Measurements from ENCODE around the gene EFNA2. TPM values are rescaled to one million over a fixed set of nuclear protein-coding genes. Genes with fewer than 3 reads are reported as not detected.
A peak's percentile ranks its signal among the peaks of the same experiment; 100 is the strongest.

EFNA2 gene
- total RNA-seq, 2 experiments from 2014 or later, result not detected

DNA sequence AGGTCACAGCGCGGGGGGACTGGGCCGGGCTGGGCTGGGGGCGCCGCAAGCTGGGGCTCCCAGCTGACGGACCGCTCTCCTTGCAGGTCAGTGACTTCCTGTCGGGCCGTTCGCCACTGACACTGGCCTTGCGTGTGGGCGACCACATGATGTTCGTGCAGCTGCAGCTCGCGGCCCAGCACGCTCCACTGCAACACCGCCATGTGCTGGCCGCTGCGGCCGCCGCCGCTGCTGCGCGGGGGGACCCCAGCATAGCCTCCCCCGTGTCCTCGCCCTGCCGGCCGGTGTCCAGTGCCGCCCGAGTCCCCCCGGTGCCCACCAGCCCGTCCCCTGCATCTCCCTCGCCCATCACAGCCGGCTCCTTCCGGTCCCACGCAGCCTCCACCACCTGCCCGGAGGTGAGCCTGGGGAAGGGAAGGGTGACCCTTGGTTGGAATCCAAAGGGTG is 31.6 kb upstream of the EFNA2 start:
- DNase-seq, result no peak
- Mint-ChIP-seq H3K27me3 (no peaks in the 10 kb centered on the region), H3K4me1 (peaks cover 25% of the 10 kb centered on the region), H3K4me3 (no peak overlapping the region), H3K27ac (no peak overlapping the region), H3K36me3 (peaks cover 23% of the 10 kb centered on the region), H3K9me3 (no peaks in the 10 kb centered on the region)

DNA sequence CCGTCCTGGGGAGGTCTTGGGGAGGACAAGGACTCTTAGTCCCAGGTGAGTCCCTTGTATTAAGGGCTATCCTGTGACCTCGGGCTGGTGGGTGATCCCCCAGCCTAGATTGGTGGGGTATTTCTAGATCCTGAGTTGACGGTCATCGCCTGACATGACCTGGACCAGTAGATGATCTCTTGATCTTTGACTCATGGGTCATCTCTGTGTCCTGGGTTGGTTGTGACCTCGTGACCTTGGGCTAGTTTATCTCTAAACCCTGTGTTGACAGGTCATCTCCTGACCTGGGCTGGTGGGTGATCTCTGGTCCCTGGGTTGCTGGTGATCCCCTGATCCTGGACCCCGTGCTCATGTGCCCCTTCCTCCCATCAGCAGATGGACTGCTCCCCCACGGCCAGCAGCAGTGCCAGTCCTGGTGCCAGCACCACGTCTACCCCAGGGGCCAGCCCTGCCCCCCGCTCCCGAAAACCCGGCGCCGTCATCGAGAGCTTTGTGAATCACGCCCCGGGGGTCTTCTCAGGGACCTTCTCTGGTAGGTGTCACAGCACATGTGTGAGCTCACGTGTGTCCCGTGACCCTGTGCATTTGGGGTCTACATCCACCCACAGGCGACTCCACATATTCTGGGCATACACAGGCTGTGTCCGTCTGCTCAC is 31.0 kb upstream of the EFNA2 start:
- no peaks in the 10 kb centered on the region for H3K9me3 Mint-ChIP-seq
- no peaks in the 10 kb centered on the region for H3K27me3 Mint-ChIP-seq
- peak overlapping the region; percentile 29 for H3K27ac Mint-ChIP-seq
- no peak for DNase-seq
- H3K4me3 Mint-ChIP-seq, result peak overlapping the region; percentile 4
- H3K4me1 Mint-ChIP-seq, result peaks cover 31% of the 10 kb centered on the region
- peaks cover 24% of the 10 kb centered on the region for H3K36me3 Mint-ChIP-seq

DNA sequence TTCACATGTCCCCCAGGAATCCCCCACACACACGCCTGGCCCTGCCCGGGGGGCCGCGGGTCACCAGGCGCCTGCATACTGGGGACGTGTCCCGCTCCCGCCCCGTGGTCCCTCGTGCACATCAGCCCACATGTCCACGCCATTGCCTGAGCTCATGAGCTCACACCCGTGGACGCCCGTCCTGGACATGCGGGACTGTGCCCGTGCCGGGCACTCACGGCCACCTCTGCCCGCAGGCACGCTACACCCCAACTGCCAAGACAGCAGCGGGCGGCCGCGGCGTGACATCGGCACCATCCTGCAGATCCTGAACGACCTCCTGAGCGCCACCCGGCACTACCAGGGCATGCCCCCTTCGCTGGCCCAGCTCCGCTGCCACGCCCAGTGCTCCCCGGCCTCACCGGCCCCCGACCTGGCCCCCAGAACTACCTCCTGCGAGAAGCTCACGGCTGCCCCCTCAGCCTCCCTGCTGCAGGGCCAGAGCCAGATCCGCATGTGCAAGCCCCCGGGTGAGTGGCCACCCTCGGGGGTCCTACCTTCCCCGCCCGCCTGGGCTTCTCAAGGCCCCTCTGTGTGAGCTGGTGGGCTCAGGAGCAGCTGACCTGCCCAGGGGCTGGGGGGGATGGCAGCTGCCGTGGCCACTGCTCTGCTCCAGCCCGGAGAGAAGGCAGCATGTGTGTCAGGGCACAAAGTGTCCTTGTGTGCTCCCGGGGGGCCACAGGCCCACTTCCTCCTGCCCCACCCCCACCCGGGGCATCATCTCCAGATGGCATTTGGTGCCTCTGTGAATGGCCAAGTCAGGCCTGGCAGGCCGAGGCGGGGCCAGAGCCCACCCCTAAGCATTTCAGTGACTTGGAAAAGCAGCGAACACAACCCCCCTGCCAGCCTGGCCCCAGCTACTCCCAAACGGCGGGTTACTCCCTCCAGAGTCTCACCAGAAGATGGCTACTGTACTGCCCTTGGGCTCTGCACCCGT is 30.2 kb upstream of the EFNA2 start:
- peak overlapping the region; percentile 20 for H3K27ac Mint-ChIP-seq
- no peak for DNase-seq
- H3K27me3 Mint-ChIP-seq, result no peaks in the 10 kb centered on the region
- peaks cover 24% of the 10 kb centered on the region for H3K36me3 Mint-ChIP-seq
- H3K4me3 Mint-ChIP-seq, result no peak overlapping the region
- peaks cover 35% of the 10 kb centered on the region for H3K4me1 Mint-ChIP-seq
- H3K9me3 Mint-ChIP-seq, result no peaks in the 10 kb centered on the region

DNA sequence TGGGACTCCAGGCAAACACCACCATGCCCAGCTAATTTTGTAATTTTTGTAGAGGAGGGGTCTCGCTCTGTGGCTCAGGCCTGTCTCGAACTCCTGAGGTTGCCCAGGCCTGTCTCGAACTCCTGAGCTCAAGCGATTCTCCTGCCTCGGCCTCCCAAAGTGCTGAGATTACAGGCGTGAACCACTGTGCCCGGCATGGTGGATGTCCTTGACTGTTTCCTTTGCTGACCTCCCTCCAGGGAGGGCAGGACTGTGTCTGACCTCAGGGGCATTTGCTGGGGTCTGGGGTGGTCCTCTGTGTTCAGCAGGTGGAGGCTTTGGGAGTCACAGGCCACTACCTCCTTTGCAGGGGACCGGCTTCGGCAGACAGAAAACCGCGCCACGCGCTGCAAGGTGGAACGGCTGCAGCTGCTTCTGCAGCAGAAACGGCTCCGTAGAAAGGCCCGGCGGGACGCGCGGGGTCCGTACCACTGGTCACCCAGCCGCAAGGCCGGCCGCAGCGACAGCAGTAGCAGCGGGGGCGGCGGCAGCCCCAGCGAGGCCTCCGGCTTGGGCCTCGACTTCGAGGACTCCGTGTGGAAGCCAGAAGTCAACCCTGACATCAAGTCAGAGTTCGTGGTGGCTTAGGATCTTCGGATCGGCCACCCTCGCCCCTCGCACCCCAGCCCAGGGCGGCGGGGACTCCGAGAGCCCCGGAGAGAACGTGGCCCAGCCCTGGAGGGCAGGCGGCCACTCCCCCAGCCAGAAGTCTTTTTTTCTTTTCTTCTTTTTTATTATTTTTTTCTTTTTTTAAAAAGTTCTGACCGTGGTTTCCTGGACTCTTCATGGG is 28.8 kb upstream of the EFNA2 start:
- no peak for DNase-seq
- Mint-ChIP-seq H3K27me3 (no peaks in the 10 kb centered on the region), H3K36me3 (peaks cover 23% of the 10 kb centered on the region), H3K4me1 (peaks cover 39% of the 10 kb centered on the region), H3K4me3 (no peak overlapping the region), H3K27ac (peak overlapping the region; percentile 62), H3K9me3 (no peaks in the 10 kb centered on the region)

DNA sequence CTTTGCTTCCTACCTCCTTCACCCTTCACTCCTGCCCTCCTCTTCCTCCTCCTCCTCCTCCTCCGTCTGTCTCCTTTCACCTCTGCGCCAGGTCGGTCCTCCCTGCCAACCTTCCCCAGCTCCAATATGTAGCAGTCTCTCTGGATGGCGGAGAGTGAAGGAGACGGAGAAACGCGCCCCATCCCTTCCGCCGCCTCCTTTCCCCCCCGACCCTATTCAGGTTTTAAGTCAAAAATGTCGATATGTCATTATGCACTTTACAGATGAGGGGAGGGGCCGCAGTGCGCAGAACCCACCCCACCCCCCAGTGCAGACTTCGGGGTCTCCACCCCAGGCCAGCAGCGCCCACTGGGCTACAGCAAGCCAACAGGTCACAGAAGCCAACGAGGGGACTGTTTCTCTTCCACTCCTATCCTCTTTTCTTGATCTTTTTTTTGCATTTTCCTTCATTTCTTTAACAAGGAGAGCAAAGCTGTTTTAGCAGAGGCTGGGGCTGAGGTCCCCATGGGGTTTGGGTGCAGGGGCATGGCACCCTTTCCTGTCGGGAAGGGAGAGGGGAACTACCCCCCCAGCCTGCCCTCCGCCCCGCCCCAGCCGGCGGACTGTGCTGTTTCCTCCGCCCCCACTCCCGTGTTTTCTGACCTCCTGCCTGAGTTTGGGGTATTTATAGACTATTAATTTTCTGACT is 28.1 kb upstream of the EFNA2 start:
- H3K9me3 Mint-ChIP-seq, result no peaks in the 10 kb centered on the region
- peak overlapping the region; percentile 62 for H3K27ac Mint-ChIP-seq
- H3K27me3 Mint-ChIP-seq, result no peaks in the 10 kb centered on the region
- DNase-seq, result no peak
- peaks cover 42% of the 10 kb centered on the region for H3K4me1 Mint-ChIP-seq
- peak overlapping the region; percentile 25 for H3K4me3 Mint-ChIP-seq
- H3K36me3 Mint-ChIP-seq, result peaks cover 25% of the 10 kb centered on the region

DNA sequence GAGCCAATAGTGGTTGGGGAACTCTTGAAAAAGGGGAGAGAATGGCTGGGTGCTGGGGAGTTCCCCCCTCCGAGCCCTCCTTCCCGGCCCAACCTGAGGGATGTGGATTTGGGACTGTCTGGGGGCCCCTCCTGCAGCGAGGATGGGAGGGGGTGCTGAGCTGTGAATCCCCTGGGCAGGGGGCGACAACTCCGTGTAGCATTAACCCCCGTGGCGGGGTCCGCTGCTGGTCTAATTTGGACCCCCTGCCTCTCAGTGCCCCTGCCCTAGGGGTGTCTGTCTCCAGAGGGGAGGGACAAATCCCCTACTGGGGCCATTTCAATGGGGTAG is 27.5 kb upstream of the EFNA2 start:
- Mint-ChIP-seq H3K4me3 (peak overlapping the region; percentile 34), H3K9me3 (no peaks in the 10 kb centered on the region), H3K36me3 (peaks cover 26% of the 10 kb centered on the region), H3K4me1 (peaks cover 46% of the 10 kb centered on the region), H3K27ac (peak overlapping the region; percentile 62), H3K27me3 (no peaks in the 10 kb centered on the region)
- DNase-seq, result no peak

DNA sequence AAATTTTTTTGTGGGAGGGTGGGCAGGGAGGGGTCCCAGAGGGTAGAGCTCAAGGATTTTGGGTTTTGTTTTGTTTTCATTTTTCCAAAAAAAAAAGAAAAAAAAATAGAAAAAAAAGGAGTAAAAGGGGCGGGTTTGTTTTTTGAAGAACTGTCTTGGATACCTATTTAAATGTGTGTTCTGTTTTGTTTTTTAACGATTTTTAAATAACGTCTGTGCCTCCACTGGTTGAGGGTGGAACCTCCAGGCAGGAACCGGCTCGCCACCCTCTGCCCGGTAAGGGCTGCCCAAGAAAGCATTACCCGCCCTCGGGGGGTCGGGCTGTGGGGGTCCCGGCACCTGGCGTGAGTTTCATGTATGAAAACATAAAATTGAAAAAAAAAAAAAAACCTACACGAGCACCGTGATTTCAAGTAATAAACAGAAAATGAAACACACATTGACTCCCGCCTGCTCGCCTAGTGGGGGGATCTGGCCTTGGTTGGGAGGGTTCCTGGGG is 26.9 kb upstream of the EFNA2 start:
- Mint-ChIP-seq H3K4me1 (peaks cover 48% of the 10 kb centered on the region), H3K36me3 (peaks cover 24% of the 10 kb centered on the region), H3K27me3 (no peaks in the 10 kb centered on the region), H3K27ac (peak overlapping the region; percentile 96), H3K4me3 (peak overlapping the region; percentile 86), H3K9me3 (no peaks in the 10 kb centered on the region)
- DNase-seq, result no peak

DNA sequence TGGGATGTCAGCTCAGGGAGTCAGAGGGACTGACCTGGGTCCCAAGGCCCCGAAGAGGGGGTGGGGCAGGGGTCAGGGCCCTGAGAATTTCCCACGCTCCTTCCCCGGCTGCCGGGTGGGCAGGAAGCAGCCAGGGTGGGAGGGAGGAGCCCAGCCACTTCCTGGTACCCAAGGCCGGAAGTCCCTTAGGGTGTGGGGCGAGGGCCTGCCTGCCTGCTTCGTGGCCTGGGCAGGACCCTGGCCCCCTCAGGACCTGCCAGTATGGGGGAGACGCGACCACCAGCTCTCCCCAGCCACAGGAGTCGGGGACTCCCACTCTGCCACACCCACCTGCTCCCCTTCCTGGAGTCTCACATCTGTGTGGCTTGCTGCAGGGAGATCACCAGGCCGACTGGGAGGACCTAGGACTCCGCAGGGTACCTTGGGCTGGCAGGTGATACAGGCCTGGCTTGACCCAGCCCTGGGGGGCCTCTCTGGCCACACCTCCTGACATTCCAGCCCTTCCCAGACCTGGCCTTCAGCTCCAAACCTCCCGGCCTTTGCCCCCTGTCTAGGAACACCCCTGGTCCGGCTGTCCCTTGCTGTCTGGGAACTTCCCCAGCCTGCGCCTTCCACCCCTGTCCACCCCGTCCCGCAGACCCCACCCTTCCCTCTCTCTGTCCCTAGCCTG is 26.3 kb upstream of the EFNA2 start:
- peaks cover 50% of the 10 kb centered on the region for H3K4me1 Mint-ChIP-seq
- peak overlapping the region; percentile 86 for H3K4me3 Mint-ChIP-seq
- H3K36me3 Mint-ChIP-seq, result peaks cover 25% of the 10 kb centered on the region
- peak; percentile 78 for DNase-seq
- no peaks in the 10 kb centered on the region for H3K9me3 Mint-ChIP-seq
- peak overlapping the region; percentile 96 for H3K27ac Mint-ChIP-seq
- H3K27me3 Mint-ChIP-seq, result no peaks in the 10 kb centered on the region

DNA sequence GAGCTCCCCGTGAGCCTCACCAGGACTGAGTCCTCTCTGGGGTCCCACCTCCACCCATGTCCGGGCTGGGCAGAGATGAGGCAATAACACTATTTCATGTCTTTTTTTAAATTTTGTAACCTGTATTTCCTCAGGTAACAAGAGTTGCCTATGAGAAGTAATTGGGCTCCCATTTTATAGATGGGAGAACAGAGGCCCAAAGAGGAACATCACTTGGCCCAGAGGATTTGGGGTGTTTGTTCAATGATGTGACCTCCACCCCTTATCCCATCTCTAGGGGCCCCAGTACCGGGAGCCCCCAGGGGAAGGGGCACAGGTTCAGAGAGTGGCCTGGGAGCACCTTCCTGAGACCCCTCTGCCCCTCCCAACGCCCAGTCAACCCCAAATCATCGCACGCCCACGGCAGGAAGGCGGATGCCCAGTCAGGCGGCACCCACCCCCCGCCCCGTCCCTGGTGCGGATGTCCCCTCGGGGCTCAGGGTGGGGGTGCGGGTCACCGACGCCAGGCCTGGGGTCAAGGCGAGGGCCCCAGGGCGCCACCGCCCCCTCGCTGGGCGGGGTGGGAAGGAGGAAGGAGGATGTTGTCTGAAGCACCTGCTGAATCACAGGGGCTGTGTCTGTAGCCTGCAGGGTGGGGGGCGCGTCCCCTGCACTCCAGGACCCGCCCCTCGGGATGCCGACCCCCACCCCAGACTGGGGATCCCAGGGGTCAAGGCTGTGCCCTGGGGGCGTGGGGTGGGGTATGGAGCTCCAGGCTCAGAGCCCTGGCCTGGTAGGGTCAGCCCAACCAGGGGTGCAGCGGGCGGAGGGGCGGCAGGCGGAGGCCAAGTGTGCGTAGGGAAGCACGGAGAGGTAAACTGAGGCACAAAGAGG is 25.6 kb upstream of the EFNA2 start:
- H3K36me3 Mint-ChIP-seq, result peaks cover 22% of the 10 kb centered on the region
- H3K4me3 Mint-ChIP-seq, result peak overlapping the region; percentile 86
- H3K4me1 Mint-ChIP-seq, result peaks cover 50% of the 10 kb centered on the region
- H3K27ac Mint-ChIP-seq, result peak overlapping the region; percentile 96
- H3K27me3 Mint-ChIP-seq, result no peaks in the 10 kb centered on the region
- no peaks in the 10 kb centered on the region for H3K9me3 Mint-ChIP-seq
- DNase-seq, result peak; percentile 69

DNA sequence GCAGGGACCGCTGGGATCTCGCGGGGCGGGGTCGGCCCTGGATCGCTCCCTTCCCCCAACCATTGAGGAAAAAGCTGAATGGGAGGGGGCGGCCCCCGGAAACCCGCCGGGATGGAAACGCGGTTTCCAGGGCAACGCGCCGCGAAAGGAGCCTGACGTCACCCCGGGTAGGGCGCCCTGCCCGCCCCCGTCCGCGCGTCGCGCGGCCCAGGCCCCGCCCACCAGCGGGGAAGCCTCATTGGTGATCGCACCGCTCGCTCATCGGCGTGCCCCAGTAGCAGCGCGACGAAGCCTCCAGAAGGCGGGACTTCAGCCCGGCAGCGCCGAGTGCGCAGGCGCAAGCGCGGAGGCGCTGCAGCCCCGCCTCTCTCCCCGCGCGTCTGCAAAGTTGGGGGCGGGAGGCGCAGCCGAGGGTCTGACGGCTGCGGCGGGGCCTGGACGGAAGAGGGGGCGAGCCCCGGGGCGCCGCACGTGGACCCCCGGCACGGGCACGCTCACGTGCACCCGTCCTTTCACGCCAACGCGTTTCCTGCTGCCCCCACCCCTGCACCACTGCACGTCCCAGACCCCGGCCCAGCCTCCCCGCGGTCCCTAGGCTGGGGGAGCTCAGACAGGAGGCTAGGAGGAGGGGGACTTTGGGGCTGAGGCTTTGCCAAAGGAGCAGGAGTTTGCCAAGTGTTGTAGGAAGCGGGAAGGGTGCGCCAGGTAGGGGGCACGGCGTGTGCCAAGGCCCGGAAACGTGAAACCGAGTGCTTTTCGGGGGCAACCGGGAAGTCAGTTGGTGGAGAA is 24.7 kb upstream of the EFNA2 start:
- Mint-ChIP-seq H3K9me3 (no peaks in the 10 kb centered on the region), H3K4me3 (peak overlapping the region; percentile 97), H3K27me3 (no peaks in the 10 kb centered on the region), H3K27ac (peak overlapping the region; percentile 98), H3K36me3 (peaks cover 22% of the 10 kb centered on the region), H3K4me1 (peaks cover 57% of the 10 kb centered on the region)
- DNase-seq, result peak; percentile 99

DNA sequence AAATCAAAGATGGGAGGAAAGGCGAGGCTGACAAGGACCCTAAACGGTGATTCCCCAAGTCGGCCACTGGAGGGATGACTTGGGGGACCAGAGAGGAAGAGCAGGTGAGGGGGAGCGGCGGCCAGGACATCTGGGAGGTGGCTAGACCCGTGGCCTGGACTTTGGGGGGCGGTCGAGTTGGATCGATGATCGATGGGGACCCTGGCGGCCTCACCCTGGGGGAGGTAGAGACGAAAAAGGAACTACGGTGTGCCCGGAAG is 24.2 kb upstream of the EFNA2 start:
- H3K4me3 Mint-ChIP-seq, result peak overlapping the region; percentile 97
- no peaks in the 10 kb centered on the region for H3K9me3 Mint-ChIP-seq
- DNase-seq, result no peak

DNA sequence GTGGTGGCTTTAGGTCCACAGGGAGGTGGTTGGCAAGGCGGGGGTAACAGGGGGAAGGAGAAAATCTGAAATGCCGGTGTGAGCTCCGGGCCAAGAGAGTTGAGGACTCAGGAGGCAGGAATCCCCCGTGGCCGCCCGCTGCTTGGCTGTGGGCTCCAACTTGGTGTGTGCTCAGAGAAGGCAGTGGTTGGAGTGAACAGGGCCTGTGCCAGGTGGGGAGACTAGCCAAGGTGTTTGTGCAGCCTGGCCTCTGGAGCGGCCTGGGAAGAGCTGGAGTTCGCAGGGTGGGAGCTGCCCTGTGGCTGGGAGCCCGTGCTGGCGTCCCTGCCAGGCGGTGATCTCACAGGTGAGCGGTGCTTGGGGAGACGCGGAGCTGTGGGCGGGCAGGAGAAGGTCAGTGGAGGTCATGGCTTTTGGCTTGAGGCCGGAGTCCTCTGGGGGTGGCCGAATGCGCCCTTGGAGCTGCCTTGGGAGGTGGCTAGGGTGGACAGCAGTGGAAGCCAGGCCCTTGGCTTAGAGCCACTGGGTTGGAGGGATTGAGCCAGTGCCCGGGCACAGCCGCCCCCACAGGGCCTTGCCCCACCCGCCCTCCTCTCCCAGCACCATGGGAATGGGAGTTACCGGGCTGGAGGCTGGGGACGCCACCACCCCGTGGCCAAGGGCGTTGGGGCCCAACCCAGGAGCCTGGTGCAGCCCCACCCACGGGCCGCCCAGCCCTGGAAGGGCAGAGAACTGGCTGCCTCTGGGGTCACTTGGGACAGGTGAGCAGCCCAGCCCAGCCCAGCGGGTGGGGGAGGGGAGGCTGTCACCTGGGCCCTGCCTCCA is 23.7 kb upstream of the EFNA2 start:
- Mint-ChIP-seq H3K27ac (peak overlapping the region; percentile 98), H3K4me3 (peak overlapping the region; percentile 97), H3K27me3 (no peaks in the 10 kb centered on the region), H3K36me3 (peaks cover 22% of the 10 kb centered on the region), H3K9me3 (no peaks in the 10 kb centered on the region), H3K4me1 (peaks cover 57% of the 10 kb centered on the region)
- DNase-seq, result no peak

More for the DNA sequence above, 24.2 kb upstream of the EFNA2 start:
- Mint-ChIP-seq H3K36me3 (peaks cover 22% of the 10 kb centered on the region), H3K4me1 (peaks cover 57% of the 10 kb centered on the region), H3K27me3 (no peaks in the 10 kb centered on the region), H3K27ac (peak overlapping the region; percentile 98)
